Neural cell (in vitro differentiated cells): ENCODE results near the gene BCHE.

Source experiments
- EP300 ChIP-seq: fragments of 450-650 bp; conservative IDR thresholded peaks from 2 replicates; pipeline ENCODE4 v1.6.1; 2014; ENCODE audit warnings: antibody characterized with exemption, mild to moderate bottlenecking, moderate library complexity; ENCODE audit not compliant: poor library complexity, severe bottlenecking
- EZH2 ChIP-seq: fragments of 200-600, 300-800 bp; shearing (Covaris generic), sonication (generic); IDR thresholded peaks from 2 replicates; pipeline ENCODE4 v1.6.1; 2014; ENCODE audit warnings: antibody characterized with exemption, low read length, borderline replicate concordance, mild to moderate bottlenecking; ENCODE audit not compliant: insufficient read depth, poor library complexity, severe bottlenecking
- POLR2AphosphoS5 ChIP-seq: IDR thresholded peaks from 2 replicates; pipeline ENCODE4 v1.6.1; 2012
- RAD21 ChIP-seq: fragments of 450-650 bp; conservative IDR thresholded peaks from 2 replicates; pipeline ENCODE4 v1.6.1; 2014; ENCODE audit warnings: antibody characterized with exemption, mild to moderate bottlenecking, moderate library complexity
- TAF1 ChIP-seq: IDR thresholded peaks from 2 replicates; pipeline ENCODE4 v1.6.1; 2012; ENCODE audit warnings: low read depth
- TF ChIP-seq, protein P1 (sequence below): fragments of 450-650 bp; IDR thresholded peaks from 2 replicates; pipeline ENCODE4 v1.5.1; 2014; ENCODE audit warnings: antibody characterized with exemption, mild to moderate bottlenecking, moderate library complexity; ENCODE audit not compliant: poor library complexity, severe bottlenecking
- TF ChIP-seq, protein P2 (sequence below): IDR thresholded peaks from 2 replicates; pipeline ENCODE4 v1.6.1; 2012; ENCODE audit warnings: borderline replicate concordance

DNA sequence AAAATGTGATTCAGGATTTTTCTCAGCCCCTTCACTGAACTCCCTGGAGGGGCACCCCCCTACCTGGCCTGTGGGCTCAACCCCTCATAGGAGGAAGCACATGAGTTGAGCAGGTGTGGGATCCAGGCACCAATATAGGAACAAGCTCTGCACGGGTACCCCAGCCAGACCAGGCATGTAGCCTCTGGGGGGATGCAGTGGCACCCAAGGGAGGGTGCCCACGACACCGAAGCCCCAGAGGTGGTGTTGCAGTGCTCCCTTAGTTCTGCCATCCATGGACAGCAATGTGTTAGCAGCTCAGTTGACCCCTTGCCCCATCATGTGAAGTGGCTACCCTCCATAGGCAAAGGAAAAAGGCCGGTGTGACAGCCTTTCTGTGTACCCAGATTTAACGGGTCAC lies 30.9 kb upstream of the BCHE start:
- TF ChIP-seq, protein P1, sequence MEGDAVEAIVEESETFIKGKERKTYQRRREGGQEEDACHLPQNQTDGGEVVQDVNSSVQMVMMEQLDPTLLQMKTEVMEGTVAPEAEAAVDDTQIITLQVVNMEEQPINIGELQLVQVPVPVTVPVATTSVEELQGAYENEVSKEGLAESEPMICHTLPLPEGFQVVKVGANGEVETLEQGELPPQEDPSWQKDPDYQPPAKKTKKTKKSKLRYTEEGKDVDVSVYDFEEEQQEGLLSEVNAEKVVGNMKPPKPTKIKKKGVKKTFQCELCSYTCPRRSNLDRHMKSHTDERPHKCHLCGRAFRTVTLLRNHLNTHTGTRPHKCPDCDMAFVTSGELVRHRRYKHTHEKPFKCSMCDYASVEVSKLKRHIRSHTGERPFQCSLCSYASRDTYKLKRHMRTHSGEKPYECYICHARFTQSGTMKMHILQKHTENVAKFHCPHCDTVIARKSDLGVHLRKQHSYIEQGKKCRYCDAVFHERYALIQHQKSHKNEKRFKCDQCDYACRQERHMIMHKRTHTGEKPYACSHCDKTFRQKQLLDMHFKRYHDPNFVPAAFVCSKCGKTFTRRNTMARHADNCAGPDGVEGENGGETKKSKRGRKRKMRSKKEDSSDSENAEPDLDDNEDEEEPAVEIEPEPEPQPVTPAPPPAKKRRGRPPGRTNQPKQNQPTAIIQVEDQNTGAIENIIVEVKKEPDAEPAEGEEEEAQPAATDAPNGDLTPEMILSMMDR, result no peak
- TF ChIP-seq EZH2 (no peak), RAD21 (no peak), TAF1 (no peak), POLR2AphosphoS5 (no peak), EP300 (no peak)
- TF ChIP-seq, protein P2, sequence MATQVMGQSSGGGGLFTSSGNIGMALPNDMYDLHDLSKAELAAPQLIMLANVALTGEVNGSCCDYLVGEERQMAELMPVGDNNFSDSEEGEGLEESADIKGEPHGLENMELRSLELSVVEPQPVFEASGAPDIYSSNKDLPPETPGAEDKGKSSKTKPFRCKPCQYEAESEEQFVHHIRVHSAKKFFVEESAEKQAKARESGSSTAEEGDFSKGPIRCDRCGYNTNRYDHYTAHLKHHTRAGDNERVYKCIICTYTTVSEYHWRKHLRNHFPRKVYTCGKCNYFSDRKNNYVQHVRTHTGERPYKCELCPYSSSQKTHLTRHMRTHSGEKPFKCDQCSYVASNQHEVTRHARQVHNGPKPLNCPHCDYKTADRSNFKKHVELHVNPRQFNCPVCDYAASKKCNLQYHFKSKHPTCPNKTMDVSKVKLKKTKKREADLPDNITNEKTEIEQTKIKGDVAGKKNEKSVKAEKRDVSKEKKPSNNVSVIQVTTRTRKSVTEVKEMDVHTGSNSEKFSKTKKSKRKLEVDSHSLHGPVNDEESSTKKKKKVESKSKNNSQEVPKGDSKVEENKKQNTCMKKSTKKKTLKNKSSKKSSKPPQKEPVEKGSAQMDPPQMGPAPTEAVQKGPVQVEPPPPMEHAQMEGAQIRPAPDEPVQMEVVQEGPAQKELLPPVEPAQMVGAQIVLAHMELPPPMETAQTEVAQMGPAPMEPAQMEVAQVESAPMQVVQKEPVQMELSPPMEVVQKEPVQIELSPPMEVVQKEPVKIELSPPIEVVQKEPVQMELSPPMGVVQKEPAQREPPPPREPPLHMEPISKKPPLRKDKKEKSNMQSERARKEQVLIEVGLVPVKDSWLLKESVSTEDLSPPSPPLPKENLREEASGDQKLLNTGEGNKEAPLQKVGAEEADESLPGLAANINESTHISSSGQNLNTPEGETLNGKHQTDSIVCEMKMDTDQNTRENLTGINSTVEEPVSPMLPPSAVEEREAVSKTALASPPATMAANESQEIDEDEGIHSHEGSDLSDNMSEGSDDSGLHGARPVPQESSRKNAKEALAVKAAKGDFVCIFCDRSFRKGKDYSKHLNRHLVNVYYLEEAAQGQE, result no peak
